ENCODE data around the gene ELF1.

DNA sequence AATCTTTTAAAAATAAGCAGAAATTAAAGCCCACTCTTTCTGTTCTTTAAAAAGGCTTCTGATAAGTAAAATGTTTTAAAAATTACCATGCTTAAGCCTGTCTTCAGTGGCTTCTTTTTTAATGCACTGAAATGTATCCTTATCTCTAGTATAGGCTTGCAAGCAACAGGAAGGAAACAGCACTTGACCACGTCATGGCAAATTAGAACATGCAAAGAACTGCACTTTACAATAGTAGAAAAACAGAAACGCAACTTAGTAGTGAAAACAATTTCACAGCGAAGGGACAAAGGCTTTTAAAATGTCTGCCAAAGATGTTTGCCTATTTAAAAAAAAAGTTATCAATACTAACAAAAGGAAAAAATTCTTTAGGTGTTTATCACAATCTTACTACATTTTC is 36.3 kb downstream of the ELF1 start:
- TF ChIP-seq, protein P1, sequence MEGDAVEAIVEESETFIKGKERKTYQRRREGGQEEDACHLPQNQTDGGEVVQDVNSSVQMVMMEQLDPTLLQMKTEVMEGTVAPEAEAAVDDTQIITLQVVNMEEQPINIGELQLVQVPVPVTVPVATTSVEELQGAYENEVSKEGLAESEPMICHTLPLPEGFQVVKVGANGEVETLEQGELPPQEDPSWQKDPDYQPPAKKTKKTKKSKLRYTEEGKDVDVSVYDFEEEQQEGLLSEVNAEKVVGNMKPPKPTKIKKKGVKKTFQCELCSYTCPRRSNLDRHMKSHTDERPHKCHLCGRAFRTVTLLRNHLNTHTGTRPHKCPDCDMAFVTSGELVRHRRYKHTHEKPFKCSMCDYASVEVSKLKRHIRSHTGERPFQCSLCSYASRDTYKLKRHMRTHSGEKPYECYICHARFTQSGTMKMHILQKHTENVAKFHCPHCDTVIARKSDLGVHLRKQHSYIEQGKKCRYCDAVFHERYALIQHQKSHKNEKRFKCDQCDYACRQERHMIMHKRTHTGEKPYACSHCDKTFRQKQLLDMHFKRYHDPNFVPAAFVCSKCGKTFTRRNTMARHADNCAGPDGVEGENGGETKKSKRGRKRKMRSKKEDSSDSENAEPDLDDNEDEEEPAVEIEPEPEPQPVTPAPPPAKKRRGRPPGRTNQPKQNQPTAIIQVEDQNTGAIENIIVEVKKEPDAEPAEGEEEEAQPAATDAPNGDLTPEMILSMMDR (IDR thresholded peaks at IDR 0.05): no peak
- TF ChIP-seq POLR2A (IDR thresholded peaks at IDR 0.05; ENCODE audit: low read depth) (no peak), EP300 (IDR thresholded peaks at IDR 0.05) (no peak)

Measured in esophagus muscularis mucosa (tissue), 4 donors.